ENCODE measurements around the gene RYR3.

DNA sequence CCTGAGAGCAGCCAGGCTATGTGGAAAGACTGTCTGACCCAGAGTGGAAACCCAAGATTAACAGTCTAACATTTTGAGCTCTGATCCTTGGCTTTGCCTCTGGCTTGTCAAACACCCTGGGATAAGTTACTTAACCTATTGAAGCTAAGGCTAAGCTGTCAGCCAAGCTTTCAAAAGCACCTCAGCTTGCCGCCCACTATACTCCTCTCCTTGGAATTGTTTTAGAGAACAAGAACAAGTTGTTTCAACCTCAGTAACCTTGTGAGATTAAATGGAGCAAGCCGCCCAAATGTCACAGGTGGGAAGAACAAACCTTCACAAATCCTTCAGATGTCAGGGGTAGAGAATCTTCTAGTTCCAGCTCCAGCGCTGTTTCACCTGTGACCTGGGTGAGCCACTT lies 235.1 kb downstream of the RYR3 start:
- TF ChIP-seq, protein P1, sequence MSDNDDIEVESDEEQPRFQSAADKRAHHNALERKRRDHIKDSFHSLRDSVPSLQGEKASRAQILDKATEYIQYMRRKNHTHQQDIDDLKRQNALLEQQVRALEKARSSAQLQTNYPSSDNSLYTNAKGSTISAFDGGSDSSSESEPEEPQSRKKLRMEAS (IDR thresholded peaks at IDR 0.05; ENCODE audit: low read depth, low read length) = no peak
- TF ChIP-seq CTCF (IDR thresholded peaks at IDR 0.05 in 2 of 3, conservative IDR thresholded peaks at IDR 0.05 in 1 of 3; ENCODE audit: control insufficient read depth in 2 of 3, extremely low read depth in 1 of 3, insufficient read depth in 1 of 3, low read depth in 3 of 3, low read length in 3 of 3) (no peak), SIN3A (IDR thresholded peaks at IDR 0.05; ENCODE audit: low read depth, low read length) (no peak), POLR2AphosphoS5 (IDR thresholded peaks at IDR 0.05; ENCODE audit: low read length) (no peak), TCF12 (IDR thresholded peaks at IDR 0.05; ENCODE audit: low read depth, low read length) (no peak), EZH2 (IDR thresholded peaks at IDR 0.05; ENCODE audit: borderline replicate concordance, control insufficient read depth, low read depth, low read length) (no peak)
- TF ChIP-seq, protein P2, sequence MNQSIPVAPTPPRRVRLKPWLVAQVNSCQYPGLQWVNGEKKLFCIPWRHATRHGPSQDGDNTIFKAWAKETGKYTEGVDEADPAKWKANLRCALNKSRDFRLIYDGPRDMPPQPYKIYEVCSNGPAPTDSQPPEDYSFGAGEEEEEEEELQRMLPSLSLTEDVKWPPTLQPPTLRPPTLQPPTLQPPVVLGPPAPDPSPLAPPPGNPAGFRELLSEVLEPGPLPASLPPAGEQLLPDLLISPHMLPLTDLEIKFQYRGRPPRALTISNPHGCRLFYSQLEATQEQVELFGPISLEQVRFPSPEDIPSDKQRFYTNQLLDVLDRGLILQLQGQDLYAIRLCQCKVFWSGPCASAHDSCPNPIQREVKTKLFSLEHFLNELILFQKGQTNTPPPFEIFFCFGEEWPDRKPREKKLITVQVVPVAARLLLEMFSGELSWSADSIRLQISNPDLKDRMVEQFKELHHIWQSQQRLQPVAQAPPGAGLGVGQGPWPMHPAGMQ (IDR thresholded peaks at IDR 0.05; ENCODE audit: borderline replicate concordance) = no peak
- TF ChIP-seq, protein P3, sequence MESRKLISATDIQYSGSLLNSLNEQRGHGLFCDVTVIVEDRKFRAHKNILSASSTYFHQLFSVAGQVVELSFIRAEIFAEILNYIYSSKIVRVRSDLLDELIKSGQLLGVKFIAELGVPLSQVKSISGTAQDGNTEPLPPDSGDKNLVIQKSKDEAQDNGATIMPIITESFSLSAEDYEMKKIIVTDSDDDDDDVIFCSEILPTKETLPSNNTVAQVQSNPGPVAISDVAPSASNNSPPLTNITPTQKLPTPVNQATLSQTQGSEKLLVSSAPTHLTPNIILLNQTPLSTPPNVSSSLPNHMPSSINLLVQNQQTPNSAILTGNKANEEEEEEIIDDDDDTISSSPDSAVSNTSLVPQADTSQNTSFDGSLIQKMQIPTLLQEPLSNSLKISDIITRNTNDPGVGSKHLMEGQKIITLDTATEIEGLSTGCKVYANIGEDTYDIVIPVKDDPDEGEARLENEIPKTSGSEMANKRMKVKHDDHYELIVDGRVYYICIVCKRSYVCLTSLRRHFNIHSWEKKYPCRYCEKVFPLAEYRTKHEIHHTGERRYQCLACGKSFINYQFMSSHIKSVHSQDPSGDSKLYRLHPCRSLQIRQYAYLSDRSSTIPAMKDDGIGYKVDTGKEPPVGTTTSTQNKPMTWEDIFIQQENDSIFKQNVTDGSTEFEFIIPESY (IDR thresholded peaks at IDR 0.05) = no peak
